Astrocyte of the spinal cord (primary cell): Measurements from ENCODE around the gene SEMA6B.

Source experiments
- DNase-seq: peaks from one replicate; pipeline ENCODE4 v3.0.0; 2011; ENCODE audit warnings: low read depth, low spot score
- H3K4me3 ChIP-seq: 2 replicates; pipeline ENCODE4 v1.5.1; 2011; ENCODE audit warnings: low read depth, mild to moderate bottlenecking, low read length, moderate library complexity
- in situ Hi-C: cut with HindIII; loops from 2 replicates; pipeline ENCODE4 v1.10.0; 2017; ENCODE audit warnings: low sequenced_read_pairs
- TF ChIP-seq, protein P1 (sequence below): IDR thresholded peaks from 2 replicates; pipeline ENCODE4 v1.5.1; 2012; ENCODE audit warnings: low read depth, mild to moderate bottlenecking, low read length, inconsistent platforms

SEMA6B gene

DNA sequence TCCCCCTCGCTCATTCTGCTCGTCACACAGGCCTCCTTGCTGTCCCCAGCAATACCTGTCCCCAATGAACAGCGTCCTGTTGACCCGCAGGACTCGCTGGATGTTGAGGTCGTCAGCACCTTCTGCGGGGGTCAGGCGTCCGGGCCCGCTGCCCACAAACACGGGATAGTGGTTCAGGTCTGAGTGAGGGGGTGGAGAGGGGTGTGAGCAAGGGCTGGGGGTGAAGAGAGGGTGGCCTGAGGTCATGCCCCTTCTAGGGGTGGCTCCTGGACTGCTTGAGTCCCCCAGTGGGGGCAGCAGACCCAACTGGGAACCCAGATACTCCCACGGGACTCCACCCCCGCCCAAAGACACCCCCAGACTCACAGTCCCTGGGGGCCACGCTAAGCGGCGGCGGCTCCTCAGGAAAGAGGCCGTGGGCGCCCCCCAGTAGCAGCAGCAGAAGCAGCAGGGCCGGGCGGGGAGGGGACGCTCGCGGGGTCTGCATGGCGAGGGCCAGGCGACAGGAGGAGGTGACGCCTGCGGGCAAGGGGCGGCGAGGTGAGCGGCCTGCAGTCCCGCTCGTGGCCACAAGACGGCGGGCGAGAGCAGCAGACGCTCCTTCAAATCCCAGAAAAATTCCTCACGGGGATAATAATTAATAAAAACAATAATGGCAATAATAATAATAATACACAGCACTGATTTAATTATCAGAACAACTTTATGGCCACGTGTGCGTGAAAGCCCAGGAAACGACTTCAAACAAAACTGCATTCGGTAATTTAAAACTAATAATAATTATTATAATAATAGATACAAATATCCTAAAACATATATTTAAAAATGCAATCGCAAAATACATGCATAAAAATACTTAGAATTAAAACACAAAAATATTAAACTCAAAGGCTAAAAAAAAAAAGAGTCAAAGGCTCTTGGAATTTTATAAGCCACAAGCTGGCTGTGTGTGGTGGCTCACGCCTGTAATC, 1.2 kb downstream of the SEMA6B start:
- H3K4me3 ChIP-seq: no peak overlapping the region
- TF ChIP-seq, protein P1, sequence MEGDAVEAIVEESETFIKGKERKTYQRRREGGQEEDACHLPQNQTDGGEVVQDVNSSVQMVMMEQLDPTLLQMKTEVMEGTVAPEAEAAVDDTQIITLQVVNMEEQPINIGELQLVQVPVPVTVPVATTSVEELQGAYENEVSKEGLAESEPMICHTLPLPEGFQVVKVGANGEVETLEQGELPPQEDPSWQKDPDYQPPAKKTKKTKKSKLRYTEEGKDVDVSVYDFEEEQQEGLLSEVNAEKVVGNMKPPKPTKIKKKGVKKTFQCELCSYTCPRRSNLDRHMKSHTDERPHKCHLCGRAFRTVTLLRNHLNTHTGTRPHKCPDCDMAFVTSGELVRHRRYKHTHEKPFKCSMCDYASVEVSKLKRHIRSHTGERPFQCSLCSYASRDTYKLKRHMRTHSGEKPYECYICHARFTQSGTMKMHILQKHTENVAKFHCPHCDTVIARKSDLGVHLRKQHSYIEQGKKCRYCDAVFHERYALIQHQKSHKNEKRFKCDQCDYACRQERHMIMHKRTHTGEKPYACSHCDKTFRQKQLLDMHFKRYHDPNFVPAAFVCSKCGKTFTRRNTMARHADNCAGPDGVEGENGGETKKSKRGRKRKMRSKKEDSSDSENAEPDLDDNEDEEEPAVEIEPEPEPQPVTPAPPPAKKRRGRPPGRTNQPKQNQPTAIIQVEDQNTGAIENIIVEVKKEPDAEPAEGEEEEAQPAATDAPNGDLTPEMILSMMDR: peak; percentile 99
- in situ Hi-C loops: no loop called here
- no peak for DNase-seq

DNA sequence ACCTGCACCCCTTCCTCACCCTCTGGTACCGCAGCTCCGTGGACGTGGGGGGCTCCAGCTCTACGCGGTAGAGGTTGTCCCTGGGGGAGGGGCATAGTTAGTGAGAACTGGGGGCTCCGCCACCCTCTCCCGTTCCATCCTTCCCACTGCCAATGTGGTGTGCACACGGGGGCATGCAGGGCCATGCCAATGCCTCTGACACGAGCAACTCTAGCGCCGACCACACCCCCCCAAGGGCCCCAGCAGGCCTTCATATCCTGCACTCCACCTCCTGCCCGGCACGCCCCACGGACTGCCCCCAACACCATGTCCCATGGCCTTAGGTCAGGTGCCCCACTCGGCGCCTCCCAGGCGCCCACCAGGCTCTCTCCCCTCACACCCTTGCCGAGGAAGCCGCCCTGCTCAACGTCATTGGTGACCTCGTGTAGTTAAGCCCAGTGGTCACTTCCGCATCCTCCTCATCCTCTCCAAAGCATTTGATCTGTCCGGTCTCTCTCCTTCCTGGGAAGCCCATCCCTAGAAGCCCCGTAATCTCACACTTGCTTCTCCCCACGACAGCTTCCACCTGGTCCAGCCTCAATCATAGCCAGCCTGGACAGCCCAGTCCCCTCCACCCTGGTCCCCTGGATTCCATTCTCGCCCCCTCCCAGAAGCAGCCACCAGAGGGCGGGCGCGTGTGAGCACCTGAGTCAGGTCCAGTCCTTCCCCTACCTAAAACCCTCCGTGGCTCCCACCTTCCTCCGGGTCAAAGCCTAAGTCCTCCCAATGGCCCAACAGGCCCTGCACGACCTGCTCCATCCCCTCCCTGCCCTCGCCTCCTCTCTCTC, 2.1 kb downstream of the SEMA6B start:
- DNase-seq: no peak
- TF ChIP-seq, protein P1: peak; percentile 32
- in situ Hi-C loops: no loop called here
- H3K4me3 ChIP-seq: no peak overlapping the region

DNA sequence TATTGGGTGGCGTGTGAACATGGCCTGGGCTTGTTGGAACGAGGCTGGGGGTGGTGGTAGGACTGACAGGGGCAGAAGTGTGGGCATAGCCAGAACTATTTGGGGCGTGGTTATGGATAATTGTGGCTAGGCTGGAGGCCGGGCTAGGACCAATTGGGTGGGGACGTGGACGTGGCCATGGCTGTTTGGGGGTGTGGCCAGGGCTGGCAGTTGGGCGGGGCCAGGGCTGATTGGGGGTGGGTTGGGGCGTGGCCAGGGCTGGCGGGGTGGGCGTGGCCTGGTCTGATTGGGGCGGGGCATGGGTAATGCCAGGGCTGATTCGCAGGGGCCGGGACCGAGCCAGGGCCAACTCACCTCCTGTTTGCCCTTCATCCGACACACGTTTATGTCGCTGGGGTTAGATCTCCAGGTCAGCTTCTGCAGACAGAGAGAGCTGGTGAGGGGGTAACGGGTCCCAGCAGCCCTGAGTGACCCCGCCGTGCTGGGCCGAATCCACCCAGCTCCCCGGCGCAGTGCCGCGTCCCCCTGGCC, 2.8 kb downstream of the SEMA6B start:
- in situ Hi-C loops: no loop called here
- TF ChIP-seq, protein P1: no peak
- H3K4me3 ChIP-seq: no peak overlapping the region
- DNase-seq: no peak

DNA sequence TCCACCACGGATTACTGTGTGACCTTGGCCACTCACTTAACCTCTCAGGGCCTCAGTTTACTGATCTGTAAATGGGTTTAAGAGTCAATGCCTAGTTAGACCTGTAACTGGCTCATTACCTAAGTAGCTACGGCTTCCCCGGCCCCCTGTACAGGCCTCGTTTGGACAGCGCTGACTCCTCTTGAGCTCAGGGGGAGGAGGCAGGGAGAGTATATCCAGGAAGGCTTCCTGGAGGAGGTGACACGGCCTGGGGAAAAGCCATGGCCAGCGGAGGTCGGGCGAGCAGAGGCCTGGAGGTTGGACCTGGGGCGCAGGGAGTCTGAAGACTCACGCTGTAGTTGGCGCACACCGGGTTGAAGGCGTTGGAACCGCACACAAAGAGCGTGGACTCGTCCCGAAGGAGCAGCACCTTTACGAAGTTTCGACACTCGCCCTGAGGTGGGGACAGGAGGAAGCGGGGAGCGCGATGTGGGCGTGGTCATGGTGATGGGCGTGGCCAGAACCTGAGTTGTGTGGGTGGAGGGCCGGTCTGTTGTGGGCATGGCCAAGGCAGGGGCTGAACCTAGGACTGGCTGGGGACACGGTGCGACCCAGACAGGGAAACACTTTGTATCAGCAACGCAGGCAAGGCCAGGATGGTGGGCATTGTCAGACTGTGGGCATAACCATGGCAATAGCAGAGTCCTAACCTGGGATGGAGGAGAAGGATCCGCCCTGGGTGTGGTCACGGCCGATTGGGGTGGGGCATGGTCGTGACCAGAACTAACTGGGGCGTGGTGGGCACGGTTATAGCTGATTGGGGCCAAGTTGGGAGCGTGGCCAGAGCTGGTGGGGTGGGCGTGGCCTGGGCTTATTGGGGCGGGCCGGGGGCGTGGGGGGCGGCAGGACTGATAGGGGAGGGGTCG, 3.6 kb downstream of the SEMA6B start:
- DNase-seq: no peak
- H3K4me3 ChIP-seq: no peak overlapping the region
- in situ Hi-C loops: no loop called here
- TF ChIP-seq, protein P1: no peak

DNA sequence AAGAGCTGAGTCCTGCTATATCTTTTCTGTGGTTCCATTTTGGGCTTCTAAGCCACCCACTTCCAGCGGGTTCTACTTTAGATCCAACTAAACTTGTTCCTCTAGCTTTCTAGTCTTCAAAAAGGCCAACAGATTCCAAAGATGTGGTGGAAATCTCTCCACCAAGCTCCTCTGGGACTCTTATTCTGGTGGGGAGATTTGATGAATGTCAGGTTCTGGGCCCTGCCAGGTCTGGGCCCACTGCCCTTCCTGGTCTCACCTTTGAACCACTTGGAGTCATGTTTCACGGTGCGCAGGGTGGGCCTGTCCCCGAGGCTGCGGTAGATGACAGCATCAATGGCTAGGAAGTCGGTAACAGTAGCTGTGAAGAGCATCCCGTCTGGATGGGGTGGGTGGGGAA, 4.8 kb downstream of the SEMA6B start:
- no peak overlapping the region for H3K4me3 ChIP-seq
- DNase-seq: no peak
- in situ Hi-C loops: no loop called here
- TF ChIP-seq, protein P1: no peak

DNA sequence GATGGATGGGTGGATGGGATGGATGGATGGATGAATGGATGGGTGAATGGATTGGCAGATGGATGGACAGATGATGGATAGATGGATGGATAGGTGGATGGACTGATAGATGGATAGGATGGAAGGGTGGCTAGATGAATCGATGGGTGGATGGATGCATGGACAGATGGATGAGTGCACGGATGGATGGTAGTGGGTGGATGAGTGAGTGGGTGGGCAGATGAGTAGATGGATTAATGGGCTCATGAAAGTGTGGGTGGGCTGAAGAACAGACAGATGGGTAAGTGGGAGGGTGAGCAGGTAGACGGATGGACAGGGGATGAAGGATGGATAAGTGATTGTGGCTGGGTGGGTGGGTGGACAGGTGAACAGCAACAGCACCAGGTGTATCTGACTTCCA, 5.7 kb downstream of the SEMA6B start:
- DNase-seq: no peak
- TF ChIP-seq, protein P1: no peak
- in situ Hi-C loops: no loop called here
- H3K4me3 ChIP-seq: no peak overlapping the region
